ENCODE results near the gene RBM41. TPM values are rescaled to one million over a fixed set of nuclear protein-coding genes. Genes with fewer than 3 reads are reported as not detected.
A peak's percentile ranks its signal among the peaks of the same experiment; 100 is the strongest.

RBM41 gene
- total RNA-seq, 1 donor from 2014 or later, result 20.4 TPM

- FAIRE-seq, result peak; percentile 29
- H3K4me2 ChIP-seq (ENCODE audit: low read length), result peak overlapping the region; percentile 22
- H3K36me3 ChIP-seq (ENCODE audit: insufficient read depth, low read length), result no peaks in the 10 kb centered on the region
- peak overlapping the region; percentile 18 for H2AFZ ChIP-seq (ENCODE audit: low read depth, low read length)
- H3K36me3 Mint-ChIP-seq (ENCODE audit: low read depth, unreplicated experiment), result no peaks in the 10 kb centered on the region
- TF ChIP-seq EZH2 (IDR thresholded peaks at IDR 0.05; ENCODE audit: insufficient read depth, low read length) (no peak), CTCF (IDR thresholded peaks at IDR 0.05; ENCODE audit: insufficient read depth, low read depth, low read length) (no peak)
- no peak overlapping the region for H3K4me3 ChIP-seq (ENCODE audit: insufficient read depth, low read depth, low read length)
- H3K27ac ChIP-seq (ENCODE audit: low read depth, low read length), result no peak overlapping the region
- peak overlapping the region; percentile 47 for H3K27ac Mint-ChIP-seq (ENCODE audit: unreplicated experiment)
- H4K20me1 ChIP-seq (ENCODE audit: insufficient read depth, low read length), result no peaks in the 10 kb centered on the region
- no peaks in the 10 kb centered on the region for H3K4me1 Mint-ChIP-seq (ENCODE audit: low read depth, unreplicated experiment)
- no peaks in the 10 kb centered on the region for H3K27me3 Mint-ChIP-seq (ENCODE audit: low read depth, unreplicated experiment)
- no peaks in the 10 kb centered on the region for H3K9me3 Mint-ChIP-seq (ENCODE audit: unreplicated experiment)
- no peaks in the 10 kb centered on the region for H3K27me3 ChIP-seq (ENCODE audit: insufficient read depth, low read length)
- no peak overlapping the region for H3K9ac ChIP-seq (ENCODE audit: low read length)
- H3K9me3 ChIP-seq (ENCODE audit: insufficient read depth, low read depth, low read length), result no peaks in the 10 kb centered on the region
- peak overlapping the region; percentile 73 for H3K4me3 Mint-ChIP-seq (ENCODE audit: unreplicated experiment)
- H3K4me1 ChIP-seq (ENCODE audit: insufficient read depth, low read length), result no peaks in the 10 kb centered on the region
- no peaks in the 10 kb centered on the region for H3K79me2 ChIP-seq (ENCODE audit: insufficient read depth, low read length)
- peak; percentile 33 for DNase-seq (ENCODE audit: low read depth)
Measured at GRCh38 chrX:107154787-107155620, 36.4 kb upstream of the RBM41 start.

- no peaks in the 10 kb centered on the region for H3K27me3 ChIP-seq (ENCODE audit: insufficient read depth, low read length)
- TF ChIP-seq EZH2 (IDR thresholded peaks at IDR 0.05; ENCODE audit: insufficient read depth, low read length) (no peak), CTCF (IDR thresholded peaks at IDR 0.05; ENCODE audit: insufficient read depth, low read depth, low read length) (no peak)
- no peak overlapping the region for H3K4me3 ChIP-seq (ENCODE audit: insufficient read depth, low read depth, low read length)
- FAIRE-seq (peak; percentile 52), DNase-seq (ENCODE audit: low read depth) (no peak)
- no peak overlapping the region for H3K9ac ChIP-seq (ENCODE audit: low read length)
- Mint-ChIP-seq H3K4me1 (ENCODE audit: low read depth, unreplicated experiment) (no peaks in the 10 kb centered on the region), H3K27ac (ENCODE audit: unreplicated experiment) (no peak overlapping the region), H3K36me3 (ENCODE audit: low read depth, unreplicated experiment) (no peaks in the 10 kb centered on the region), H3K4me3 (ENCODE audit: unreplicated experiment) (no peak overlapping the region), H3K27me3 (ENCODE audit: low read depth, unreplicated experiment) (no peaks in the 10 kb centered on the region), H3K9me3 (ENCODE audit: unreplicated experiment) (no peaks in the 10 kb centered on the region)
- no peak overlapping the region for H3K27ac ChIP-seq (ENCODE audit: low read depth, low read length)
- no peaks in the 10 kb centered on the region for H3K36me3 ChIP-seq (ENCODE audit: insufficient read depth, low read length)
- no peak overlapping the region for H2AFZ ChIP-seq (ENCODE audit: low read depth, low read length)
- H3K79me2 ChIP-seq (ENCODE audit: insufficient read depth, low read length), result no peaks in the 10 kb centered on the region
- H4K20me1 ChIP-seq (ENCODE audit: insufficient read depth, low read length), result no peaks in the 10 kb centered on the region
- no peak overlapping the region for H3K4me2 ChIP-seq (ENCODE audit: low read length)
- H3K9me3 ChIP-seq (ENCODE audit: insufficient read depth, low read depth, low read length), result no peaks in the 10 kb centered on the region
- no peaks in the 10 kb centered on the region for H3K4me1 ChIP-seq (ENCODE audit: insufficient read depth, low read length)
Measured at GRCh38 chrX:107153005-107153404, 34.4 kb upstream of the RBM41 start.

GRCh38 chrX:107146670-107147069 is 28.0 kb upstream of the RBM41 start:
- Histone ChIP-seq H3K9ac (ENCODE audit: low read length) (no peak overlapping the region), H3K9me3 (ENCODE audit: insufficient read depth, low read depth, low read length) (no peaks in the 10 kb centered on the region), H3K36me3 (ENCODE audit: insufficient read depth, low read length) (no peaks in the 10 kb centered on the region), H2AFZ (ENCODE audit: low read depth, low read length) (no peak overlapping the region), H4K20me1 (ENCODE audit: insufficient read depth, low read length) (no peaks in the 10 kb centered on the region), H3K4me1 (ENCODE audit: insufficient read depth, low read length) (no peaks in the 10 kb centered on the region), H3K4me3 (ENCODE audit: insufficient read depth, low read depth, low read length) (no peak overlapping the region), H3K27me3 (ENCODE audit: insufficient read depth, low read length) (no peaks in the 10 kb centered on the region), H3K79me2 (ENCODE audit: insufficient read depth, low read length) (no peaks in the 10 kb centered on the region), H3K27ac (ENCODE audit: low read depth, low read length) (no peak overlapping the region), H3K4me2 (ENCODE audit: low read length) (no peak overlapping the region)
- Mint-ChIP-seq H3K36me3 (ENCODE audit: low read depth, unreplicated experiment) (no peaks in the 10 kb centered on the region), H3K27ac (ENCODE audit: unreplicated experiment) (no peak overlapping the region), H3K4me3 (ENCODE audit: unreplicated experiment) (no peak overlapping the region), H3K27me3 (ENCODE audit: low read depth, unreplicated experiment) (no peaks in the 10 kb centered on the region), H3K9me3 (ENCODE audit: unreplicated experiment) (no peaks in the 10 kb centered on the region), H3K4me1 (ENCODE audit: low read depth, unreplicated experiment) (no peaks in the 10 kb centered on the region)
- TF ChIP-seq EZH2 (IDR thresholded peaks at IDR 0.05; ENCODE audit: insufficient read depth, low read length) (no peak), CTCF (IDR thresholded peaks at IDR 0.05; ENCODE audit: insufficient read depth, low read depth, low read length) (no peak)
- FAIRE-seq (no peak), DNase-seq (ENCODE audit: low read depth) (no peak)

All from astrocyte (in vitro differentiated cells and primary cell).